Body of pancreas (tissue), 4 donors: ENCODE results near the gene ASTN1.

Experiments
- POLR2A ChIP-seq, 3 donors: fragments of 450-650 bp; IDR thresholded peaks; one replicate each; pipeline ENCODE4 v1.6.1; 2016; ENCODE audit warnings: antibody characterized with exemption in 3 of 3, mild to moderate bottlenecking in 2 of 3
- TF ChIP-seq, protein P1 (sequence below), 7 experiments: fragments of 450-650 bp in 4 of 7; fragments of 200-600 bp in 3 of 7; sonication (generic) in 3 of 7; IDR thresholded peaks; one replicate each; pipeline ENCODE4 v1.5.1; 2016 to 2019; ENCODE audit warnings: antibody characterized with exemption in 7 of 7

- TF ChIP-seq, protein P1, sequence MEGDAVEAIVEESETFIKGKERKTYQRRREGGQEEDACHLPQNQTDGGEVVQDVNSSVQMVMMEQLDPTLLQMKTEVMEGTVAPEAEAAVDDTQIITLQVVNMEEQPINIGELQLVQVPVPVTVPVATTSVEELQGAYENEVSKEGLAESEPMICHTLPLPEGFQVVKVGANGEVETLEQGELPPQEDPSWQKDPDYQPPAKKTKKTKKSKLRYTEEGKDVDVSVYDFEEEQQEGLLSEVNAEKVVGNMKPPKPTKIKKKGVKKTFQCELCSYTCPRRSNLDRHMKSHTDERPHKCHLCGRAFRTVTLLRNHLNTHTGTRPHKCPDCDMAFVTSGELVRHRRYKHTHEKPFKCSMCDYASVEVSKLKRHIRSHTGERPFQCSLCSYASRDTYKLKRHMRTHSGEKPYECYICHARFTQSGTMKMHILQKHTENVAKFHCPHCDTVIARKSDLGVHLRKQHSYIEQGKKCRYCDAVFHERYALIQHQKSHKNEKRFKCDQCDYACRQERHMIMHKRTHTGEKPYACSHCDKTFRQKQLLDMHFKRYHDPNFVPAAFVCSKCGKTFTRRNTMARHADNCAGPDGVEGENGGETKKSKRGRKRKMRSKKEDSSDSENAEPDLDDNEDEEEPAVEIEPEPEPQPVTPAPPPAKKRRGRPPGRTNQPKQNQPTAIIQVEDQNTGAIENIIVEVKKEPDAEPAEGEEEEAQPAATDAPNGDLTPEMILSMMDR (IDR thresholded peaks at IDR 0.05): no peak
- no peak for TF ChIP-seq POLR2A (IDR thresholded peaks at IDR 0.05)
These were observed 279.6 kb downstream of the ASTN1 start for GRCh38 chr1:176884911-176885310.
